ENCODE data around the gene RAPGEF6.

DNA sequence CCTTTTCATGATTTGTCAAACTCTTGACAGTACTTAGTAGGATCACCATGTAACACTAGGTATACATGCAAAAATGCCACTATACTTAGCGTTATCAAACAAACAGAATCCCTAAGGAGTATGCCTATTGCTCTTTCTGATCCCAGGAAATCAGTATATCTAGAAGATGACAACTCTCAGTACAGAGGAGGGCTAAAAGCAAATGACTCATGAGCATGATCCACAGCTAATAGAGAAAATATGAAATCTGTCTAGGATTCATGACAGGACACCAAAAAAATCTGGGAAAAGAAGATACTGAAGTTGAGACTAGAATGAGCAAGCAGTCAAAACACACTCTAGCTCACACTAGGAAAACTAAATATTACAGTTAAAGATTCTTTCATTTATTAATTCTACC, 89.2 kb downstream of the RAPGEF6 start:
- TF ChIP-seq POLR2AphosphoS5 (IDR thresholded peaks at IDR 0.05; ENCODE audit: low read depth): no peak
- TF ChIP-seq, protein P1, sequence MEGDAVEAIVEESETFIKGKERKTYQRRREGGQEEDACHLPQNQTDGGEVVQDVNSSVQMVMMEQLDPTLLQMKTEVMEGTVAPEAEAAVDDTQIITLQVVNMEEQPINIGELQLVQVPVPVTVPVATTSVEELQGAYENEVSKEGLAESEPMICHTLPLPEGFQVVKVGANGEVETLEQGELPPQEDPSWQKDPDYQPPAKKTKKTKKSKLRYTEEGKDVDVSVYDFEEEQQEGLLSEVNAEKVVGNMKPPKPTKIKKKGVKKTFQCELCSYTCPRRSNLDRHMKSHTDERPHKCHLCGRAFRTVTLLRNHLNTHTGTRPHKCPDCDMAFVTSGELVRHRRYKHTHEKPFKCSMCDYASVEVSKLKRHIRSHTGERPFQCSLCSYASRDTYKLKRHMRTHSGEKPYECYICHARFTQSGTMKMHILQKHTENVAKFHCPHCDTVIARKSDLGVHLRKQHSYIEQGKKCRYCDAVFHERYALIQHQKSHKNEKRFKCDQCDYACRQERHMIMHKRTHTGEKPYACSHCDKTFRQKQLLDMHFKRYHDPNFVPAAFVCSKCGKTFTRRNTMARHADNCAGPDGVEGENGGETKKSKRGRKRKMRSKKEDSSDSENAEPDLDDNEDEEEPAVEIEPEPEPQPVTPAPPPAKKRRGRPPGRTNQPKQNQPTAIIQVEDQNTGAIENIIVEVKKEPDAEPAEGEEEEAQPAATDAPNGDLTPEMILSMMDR (IDR thresholded peaks at IDR 0.05; ENCODE audit: insufficient read depth, low read length): no peak
- TF ChIP-seq, protein P2, sequence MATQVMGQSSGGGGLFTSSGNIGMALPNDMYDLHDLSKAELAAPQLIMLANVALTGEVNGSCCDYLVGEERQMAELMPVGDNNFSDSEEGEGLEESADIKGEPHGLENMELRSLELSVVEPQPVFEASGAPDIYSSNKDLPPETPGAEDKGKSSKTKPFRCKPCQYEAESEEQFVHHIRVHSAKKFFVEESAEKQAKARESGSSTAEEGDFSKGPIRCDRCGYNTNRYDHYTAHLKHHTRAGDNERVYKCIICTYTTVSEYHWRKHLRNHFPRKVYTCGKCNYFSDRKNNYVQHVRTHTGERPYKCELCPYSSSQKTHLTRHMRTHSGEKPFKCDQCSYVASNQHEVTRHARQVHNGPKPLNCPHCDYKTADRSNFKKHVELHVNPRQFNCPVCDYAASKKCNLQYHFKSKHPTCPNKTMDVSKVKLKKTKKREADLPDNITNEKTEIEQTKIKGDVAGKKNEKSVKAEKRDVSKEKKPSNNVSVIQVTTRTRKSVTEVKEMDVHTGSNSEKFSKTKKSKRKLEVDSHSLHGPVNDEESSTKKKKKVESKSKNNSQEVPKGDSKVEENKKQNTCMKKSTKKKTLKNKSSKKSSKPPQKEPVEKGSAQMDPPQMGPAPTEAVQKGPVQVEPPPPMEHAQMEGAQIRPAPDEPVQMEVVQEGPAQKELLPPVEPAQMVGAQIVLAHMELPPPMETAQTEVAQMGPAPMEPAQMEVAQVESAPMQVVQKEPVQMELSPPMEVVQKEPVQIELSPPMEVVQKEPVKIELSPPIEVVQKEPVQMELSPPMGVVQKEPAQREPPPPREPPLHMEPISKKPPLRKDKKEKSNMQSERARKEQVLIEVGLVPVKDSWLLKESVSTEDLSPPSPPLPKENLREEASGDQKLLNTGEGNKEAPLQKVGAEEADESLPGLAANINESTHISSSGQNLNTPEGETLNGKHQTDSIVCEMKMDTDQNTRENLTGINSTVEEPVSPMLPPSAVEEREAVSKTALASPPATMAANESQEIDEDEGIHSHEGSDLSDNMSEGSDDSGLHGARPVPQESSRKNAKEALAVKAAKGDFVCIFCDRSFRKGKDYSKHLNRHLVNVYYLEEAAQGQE (IDR thresholded peaks at IDR 0.05; ENCODE audit: insufficient replicate concordance, low read depth): no peak
- TF ChIP-seq GABPA (IDR thresholded peaks at IDR 0.05; ENCODE audit: low read depth): no peak
- no peak for TF ChIP-seq SPI1 (IDR thresholded peaks at IDR 0.05; ENCODE audit: borderline replicate concordance, low read depth)
